ENCODE results near the gene MACROD1. TPM values are rescaled to one million over a fixed set of nuclear protein-coding genes. Genes with fewer than 3 reads are reported as not detected.
A peak's percentile ranks its signal among the peaks of the same experiment; 100 is the strongest.

The MACROD1 gene
- total RNA-seq, 1 donor from 2014 or later, result 20.6 TPM

DNA sequence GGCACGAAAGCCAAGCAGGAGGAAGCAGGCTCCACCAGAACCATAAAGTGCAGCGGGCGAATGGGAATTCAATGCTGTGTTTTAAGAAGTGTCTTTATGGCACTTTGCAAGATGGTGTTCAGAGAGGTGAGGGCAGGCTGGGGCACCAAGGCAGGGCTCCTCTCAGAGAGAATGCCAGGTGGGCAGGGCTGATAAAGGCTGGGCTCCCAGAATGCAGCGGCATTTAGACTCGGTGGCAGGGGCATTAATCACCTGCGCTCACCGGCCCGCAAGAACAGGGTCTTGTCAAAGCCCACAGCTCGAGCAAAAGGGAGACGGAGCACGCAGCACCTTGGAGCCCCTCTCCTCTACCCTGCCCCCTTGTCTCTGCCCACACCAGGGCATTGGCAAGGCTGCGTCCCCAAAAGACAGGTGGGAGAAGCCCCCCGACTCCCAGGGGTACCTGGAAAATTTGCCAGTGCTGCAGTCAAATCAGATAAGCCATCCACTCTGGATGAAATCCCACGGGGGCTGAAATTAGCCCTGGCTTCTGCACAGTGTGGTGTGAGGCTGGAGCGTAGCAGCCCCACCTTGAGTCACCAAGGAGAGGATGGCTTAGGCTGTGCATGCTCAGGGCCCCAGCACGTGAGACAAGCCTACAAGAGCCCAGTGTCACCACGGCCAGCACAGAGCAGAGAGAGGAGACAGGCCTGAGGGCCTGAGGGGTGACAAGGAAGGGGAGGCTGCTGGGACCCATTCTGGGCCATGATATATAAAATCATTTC lies 8.1 kb downstream of the MACROD1 start:
- DNase-seq (ENCODE audit: low spot score) (no peak), ATAC-seq (no peak)
- intact Hi-C loops (cut with DNase I), result no loop called here

DNA sequence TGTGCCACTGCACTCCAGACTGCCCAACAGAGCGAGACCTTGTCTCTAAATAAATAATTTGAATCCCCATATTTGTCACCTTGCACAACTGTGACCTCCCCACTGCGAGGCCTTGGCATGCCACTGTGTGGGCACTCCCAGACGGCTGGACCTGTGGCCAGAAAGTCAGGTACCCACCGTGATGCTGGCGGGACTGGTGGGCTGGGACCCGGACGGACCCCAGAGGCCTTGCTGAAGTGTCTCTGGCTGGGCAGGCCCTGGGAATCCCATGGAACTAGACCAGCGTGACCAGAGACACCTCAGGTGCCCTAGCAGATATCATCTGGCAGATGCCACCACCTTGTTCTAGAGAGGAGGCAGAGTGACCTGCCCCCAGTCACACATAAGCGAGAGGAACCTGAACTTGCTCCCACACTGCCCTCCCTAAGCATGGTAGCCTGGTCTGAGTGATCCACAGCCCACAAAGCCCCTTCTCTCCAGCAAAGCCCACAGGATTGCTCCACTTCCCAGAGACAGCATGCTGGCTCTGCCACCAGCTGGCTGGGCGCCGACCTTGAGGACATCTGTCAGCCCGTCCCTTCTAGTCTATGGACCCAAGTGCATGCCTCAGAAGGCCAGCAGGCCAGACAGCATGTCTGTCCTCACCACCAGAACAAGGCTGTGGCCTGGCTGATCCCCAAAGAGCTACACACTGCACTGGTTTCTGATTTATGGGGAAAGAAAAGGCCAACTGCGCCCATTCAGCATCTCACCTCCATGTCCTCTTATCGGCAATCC lies 9.5 kb downstream of the MACROD1 start:
- DNase-seq (ENCODE audit: low spot score), result no peak
- intact Hi-C loops (cut with DNase I), result no loop called here
- ATAC-seq, result no peak

DNA sequence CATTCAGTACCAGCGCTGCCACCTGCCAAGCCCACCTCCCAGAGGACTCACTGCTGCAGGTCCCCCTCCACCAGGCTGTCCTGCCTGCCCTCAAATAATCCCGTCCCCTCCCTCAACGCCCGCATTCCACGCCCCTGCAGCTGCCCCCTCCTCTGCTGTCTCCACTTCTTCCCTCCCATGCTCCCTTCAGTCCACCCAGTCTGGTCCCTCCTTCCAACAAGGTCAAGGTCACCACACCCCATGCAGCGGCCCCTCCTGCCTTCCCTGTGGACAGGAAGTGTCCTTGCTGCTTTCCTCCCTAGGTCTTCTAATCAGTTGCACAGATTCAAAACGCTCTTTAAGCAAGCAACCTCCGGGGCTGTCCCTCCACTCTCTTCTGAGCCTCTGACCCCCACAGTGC lies 12.1 kb downstream of the MACROD1 start:
- ATAC-seq (no peak), DNase-seq (ENCODE audit: low spot score) (no peak)
- intact Hi-C loops (cut with DNase I), result loop anchor here (5.0 kb wide), 1 partner anchor 382 kb away; no protein-coding TSS in a partner anchor

DNA sequence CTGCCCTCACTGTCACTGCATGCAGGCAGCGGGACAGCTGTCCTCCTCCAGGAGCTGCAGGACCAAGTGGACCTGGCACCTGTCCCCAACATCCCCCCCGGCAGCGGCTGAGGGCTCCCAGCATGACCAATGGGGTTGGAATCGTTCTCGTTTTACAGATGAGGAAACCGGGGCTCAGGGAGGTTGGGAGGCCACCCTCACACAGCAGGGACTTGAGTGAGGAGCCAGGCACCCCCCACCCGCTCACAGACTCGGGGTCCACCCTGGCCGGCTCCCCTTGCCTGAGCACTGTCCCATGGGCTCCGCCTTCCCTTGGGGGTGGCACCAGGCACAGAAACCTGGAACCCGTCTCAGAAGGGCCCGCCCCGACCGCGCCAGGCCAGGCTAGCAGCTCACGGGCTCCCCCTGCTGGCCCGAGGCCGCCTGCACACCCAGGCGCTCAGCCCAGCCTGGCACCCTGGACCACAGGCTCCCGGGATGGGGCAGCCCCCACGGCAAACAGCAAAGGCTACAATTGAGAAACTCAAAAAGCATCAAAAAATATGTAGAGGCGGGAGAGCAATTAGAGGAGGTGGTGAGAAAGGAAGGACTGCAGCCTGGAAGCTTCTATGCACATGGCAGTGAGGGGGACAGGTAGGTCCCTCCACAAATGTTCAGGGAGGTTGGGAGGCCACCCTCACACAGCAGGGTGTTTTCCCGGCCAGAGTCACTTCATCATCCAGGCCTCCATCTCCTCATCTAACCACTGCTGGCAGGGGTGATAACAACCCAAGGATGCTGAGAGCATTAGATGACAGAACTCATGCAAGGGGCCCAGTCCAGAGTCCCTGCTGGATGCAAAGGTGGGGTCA lies 12.8 kb downstream of the MACROD1 start:
- DNase-seq (ENCODE audit: low spot score), result peak; percentile 79
- intact Hi-C loops (cut with DNase I), result loop anchor here (5.0 kb wide), 1 partner anchor 381 kb away; no protein-coding TSS in a partner anchor
- ATAC-seq, result peak; percentile 71

DNA sequence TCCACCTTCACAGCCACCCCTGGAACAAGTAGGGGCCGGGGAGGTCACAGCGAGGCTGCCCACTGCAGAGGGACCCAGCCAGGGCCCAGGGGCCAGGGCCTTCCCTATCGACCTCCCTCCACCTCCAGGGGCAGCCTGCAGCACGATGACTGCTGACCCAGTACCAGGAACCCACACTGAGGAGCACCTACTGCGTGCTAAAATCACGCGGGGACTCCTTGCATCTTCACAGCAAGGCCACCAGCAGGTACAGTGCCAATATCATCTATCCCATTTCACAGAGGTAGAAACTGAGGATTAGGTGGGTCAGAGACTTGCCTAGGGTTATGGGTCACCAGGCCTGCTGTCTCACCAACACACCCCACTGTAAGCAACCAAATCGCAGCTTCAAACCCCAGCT lies 14.6 kb downstream of the MACROD1 start:
- intact Hi-C loops (cut with DNase I), result loop anchor here (5.0 kb wide), 1 partner anchor 379 kb away; no protein-coding TSS in a partner anchor
- DNase-seq (ENCODE audit: low spot score) (no peak), ATAC-seq (no peak)

DNA sequence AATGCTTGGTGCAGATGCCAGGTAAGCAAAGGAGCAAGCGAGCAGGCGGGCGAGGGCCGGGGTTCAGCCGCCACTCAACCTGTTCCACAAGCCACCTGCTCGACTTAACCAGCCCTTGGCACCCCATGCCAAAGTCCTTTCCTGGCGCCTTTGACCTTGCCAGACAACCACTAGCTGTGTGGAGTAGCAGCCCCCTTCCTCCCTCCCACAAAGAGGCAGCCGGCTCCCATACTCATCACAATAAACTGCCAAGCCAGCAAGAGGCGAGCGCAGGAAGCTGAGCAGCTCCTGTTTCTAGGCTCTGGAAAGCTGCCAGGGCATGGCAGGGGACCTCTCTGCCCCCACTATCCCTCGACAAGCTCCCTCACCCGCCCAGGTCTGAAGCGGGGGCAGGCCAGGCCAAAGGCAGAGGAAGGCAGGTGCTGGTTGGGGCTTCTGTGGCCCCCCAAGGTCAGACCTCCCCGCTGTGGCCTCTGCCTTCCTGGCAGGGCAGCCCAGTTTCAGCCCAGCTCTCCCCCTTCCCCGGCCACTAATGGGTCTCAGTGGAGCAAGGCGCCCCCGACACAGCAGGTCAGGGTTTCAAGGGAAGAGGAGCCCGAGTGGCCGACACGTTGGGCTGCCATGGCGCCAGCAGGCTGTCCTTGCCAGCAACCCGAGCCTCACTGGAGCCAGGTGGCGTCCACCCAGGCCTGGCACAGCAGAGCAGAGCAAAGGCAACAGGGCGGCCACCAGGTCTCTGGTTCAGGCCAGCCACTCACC lies 15.3 kb downstream of the MACROD1 start:
- DNase-seq (ENCODE audit: low spot score), result no peak
- intact Hi-C loops (cut with DNase I), result loop anchor here (5.0 kb wide), 1 partner anchor 378 kb away; no protein-coding TSS in a partner anchor
- ATAC-seq, result no peak

DNA sequence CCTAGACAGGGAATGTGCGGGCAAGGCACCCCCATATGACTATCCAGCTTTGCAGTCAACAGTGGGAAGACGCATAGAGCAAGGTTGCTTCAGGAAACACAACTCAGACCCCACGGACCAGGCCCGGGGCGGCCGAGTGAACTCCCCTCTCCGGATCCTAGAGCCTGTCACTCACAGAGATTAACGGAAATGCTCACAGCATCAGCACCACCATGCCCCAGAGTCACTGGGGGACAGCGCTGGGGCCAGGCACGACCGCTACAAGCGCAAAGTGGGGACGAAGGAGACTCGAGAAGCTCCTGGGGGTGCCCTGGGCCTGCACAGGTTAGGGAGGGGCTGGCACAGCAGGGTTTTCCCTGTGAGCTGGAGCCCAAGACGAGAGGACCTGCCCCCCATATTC lies 15.9 kb downstream of the MACROD1 start:
- intact Hi-C loops (cut with DNase I), result loop anchor here (5.0 kb wide), 1 partner anchor 378 kb away; no protein-coding TSS in a partner anchor
- DNase-seq (ENCODE audit: low spot score) (no peak), ATAC-seq (no peak)

DNA sequence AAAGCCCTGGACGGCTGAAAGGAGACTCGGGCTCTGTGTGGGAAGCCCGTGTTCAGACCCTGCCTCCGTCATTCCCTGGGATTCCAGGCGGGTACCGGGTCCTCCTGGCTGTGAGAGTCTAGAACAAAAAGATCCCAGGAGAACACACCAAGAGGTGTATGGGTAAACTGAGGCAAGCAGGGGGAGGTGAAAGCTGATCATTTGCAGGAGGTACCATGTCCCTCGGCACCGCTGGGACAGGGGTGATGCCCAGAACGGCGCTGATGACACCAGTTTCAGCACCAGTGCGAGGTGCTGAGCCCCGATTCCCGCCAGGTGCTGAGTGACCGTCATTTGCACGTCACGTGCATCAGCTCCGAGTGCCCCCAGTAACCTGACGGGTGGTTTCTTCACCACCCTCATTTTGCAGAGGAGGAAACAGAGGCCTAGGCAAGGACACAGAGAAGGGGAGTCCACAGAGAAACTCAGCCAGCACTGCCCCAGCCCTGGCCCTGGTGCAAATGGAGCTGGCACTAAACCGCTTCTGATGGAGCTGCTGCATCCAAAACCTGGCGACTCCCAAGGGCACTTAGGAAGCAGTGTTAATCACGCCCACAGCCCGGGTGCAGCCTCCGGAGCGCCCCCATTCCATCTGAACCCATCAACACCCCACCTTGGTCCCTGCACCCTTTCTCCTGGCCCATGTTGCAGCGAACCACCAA lies 16.8 kb downstream of the MACROD1 start:
- intact Hi-C loops (cut with DNase I), result loop anchor here (2.0 to 10.0 kb wide), 2 partner anchors 114 to 148 kb away; partner anchors contain the start of gene FLRT1
- no peak for DNase-seq (ENCODE audit: low spot score)
- ATAC-seq, result no peak

DNA sequence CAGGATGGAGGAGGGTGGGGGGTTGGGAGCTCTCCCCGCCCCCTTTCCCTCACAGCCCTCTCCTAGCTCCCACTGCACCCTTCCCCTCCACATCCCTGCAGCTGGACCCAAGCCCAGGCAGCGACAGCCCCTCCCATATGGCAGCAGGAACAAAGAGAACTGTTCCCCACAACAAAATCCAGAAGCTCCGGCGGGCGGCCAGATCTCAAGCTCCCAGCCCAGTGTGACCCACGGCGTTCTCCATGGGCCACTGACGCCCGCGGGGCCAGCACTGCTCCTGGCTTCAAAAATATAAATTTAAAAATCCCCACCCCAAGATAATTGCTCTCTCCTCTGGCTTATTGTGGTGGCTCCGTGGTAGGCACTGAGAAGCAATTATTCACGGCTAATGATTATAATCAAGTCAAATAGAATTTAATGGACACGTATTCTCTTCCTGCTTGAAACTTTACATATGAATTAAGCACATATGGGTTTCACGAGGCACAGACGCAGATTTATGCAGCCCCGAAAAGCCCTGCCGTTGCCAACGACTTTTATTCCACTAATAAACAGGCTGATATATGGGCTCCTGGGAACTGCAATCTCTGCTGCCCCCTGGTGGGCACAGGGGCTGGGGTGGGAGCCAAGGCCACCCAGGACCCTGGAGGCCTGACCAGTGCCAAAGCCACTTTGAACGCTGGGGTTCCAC lies 17.5 kb downstream of the MACROD1 start:
- peak; percentile 89 for DNase-seq (ENCODE audit: low spot score)
- intact Hi-C loops (cut with DNase I), result loop anchor here (2.0 to 10.0 kb wide), 2 partner anchors 114 to 148 kb away; partner anchors contain the start of gene FLRT1
- ATAC-seq, result peak; percentile 82

DNA sequence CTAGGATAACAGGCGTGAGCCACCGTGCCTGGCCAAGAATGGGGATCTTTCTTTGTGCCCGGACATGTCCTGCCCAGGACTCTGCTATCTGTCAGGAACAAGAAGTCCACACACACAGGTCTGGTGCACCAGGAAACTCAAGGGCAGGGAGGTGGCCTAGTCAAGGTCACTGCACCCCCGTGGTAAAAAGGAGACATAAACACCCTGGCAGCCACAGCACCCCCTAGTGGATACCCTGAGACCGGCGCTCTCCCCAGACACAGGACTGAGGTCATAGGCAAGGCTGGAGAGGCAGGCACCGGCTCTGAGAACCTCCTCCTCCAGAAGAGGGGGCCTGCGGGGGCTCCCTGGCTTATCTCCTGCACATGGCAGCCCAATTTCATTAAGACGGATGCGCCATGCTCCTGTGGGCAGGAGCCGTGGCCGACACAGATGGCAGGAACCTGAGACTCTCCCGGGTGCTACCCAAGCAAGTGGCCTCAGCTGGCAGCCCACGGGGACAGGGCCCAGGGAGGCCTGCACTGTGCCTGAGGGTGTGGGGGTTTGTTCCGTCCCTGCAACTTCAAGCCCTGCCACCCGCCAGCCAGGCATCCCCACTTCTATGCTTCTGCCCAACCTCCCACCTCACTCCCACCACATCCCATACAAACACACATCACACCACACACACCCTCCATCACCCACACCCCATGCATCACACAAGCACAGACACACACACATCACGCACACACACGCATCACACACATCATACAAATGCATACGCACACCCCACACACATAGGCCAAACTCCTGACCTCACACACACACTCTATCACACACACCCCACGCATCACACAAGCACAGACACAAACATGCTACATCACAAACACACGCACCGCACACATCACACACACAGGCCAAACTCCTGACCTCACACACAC lies 19.6 kb downstream of the MACROD1 start:
- ATAC-seq, result no peak
- DNase-seq (ENCODE audit: low spot score), result no peak
- intact Hi-C loops (cut with DNase I), result loop anchor here (10.0 kb wide), 1 partner anchor 111 kb away; the partner anchor contains the start of gene FLRT1

DNA sequence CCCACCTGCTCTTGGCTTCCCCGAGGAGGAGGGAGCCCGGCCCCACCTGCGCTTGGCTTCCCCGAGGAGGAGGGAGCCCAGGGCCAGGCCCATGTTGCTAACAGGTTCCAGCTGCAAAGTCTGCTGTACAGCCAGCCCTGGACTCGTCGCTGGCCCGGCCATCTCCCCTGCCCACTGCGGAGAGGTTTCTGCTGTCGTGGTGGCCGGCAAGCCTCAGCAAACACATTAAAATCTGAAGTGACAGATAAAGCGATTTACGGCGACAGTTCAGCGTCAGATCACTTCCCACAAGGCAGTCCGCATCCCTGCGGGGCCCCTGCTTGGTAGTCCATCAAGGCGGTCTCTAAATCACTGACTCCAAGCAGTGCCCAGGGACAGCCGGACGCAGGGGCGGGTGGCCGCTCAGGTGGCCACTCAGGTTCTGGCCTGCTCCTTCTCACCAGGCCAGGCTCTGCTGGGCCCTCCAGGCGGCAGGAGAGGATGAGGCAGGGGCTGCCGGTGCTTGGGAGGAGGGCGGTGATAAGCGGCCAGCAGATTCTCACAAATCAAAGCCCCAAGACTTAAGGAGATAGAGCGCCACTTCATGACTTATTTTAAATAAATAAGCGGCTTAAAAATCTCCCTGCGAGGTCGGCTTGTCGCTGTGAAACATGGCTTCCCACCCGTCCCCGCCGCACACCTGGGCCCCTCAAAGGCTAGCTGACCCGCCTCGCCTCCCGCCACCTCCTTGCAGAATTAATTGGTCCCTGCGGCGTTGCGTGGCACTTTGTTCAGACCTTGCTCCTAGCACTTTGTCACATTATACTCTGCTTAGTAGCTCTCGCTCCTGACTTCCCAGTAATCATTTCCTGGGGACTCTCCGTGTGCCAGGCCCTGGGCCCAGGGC lies 21.1 kb downstream of the MACROD1 start:
- no peak for ATAC-seq
- DNase-seq (ENCODE audit: low spot score), result no peak
- intact Hi-C loops (cut with DNase I), result loop anchor here (10.0 kb wide), 1 partner anchor 110 kb away; the partner anchor contains the start of gene FLRT1

DNA sequence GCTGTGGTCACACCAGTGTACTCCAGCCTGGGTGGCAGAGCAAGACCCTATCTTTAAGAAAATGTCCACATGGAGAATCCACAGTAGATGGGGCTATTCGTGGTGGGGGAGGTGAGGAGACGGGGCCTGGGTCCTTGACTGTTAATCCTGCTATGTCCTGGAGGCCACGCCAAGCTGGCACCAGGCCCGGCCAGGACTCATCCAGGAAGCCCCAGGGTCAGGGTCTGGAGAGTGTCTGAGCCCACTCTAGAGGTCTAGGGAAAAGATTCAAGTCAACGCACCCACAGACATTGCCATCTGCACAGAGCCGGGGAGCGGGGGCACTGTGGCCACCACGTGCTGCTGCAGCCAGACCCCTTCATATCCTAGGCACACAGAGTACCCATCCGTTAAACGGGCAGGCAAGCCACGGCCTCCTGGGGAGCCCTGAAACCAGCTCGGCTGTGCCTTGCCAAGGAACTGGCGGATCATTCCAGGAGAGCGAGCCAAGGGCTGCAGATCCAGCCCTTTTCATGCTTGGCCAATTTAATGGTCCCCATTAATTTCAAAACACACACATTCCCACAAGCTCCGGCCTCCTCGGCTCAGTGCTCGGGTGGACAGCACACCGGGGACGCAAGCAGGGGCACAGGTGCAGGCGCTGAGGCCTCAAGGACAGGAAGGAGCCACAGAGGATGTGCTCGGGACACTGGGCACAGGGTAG lies 24.7 kb downstream of the MACROD1 start:
- ATAC-seq (peak; percentile 21), DNase-seq (ENCODE audit: low spot score) (no peak)
- intact Hi-C loops (cut with DNase I), result loop anchor here (10.0 kb wide), 1 partner anchor 106 kb away; the partner anchor contains the start of gene FLRT1

DNA sequence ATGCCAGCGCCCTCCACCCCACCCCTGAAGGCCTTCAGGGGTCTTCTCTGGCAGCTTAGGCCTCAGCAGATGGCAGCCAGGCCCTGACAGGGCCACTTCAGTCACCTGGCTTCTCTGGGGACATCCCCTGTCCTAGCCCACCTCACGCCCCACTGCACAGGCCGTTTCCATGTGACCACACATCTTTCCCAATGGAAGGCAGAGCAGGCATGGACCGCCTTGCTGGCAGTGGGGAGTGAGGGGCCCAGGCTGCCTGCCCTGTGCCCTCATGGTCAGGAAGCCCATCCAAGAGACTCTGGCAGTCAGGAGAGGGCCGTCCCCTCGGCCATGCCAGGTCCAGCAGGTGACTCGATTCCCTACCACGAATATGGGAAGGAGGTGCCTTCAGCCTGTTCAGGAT lies 25.8 kb downstream of the MACROD1 start:
- DNase-seq (ENCODE audit: low spot score), result no peak
- no peak for ATAC-seq
- intact Hi-C loops (cut with DNase I), result loop anchor here (10.0 kb wide), 1 partner anchor 105 kb away; the partner anchor contains the start of gene FLRT1

DNA sequence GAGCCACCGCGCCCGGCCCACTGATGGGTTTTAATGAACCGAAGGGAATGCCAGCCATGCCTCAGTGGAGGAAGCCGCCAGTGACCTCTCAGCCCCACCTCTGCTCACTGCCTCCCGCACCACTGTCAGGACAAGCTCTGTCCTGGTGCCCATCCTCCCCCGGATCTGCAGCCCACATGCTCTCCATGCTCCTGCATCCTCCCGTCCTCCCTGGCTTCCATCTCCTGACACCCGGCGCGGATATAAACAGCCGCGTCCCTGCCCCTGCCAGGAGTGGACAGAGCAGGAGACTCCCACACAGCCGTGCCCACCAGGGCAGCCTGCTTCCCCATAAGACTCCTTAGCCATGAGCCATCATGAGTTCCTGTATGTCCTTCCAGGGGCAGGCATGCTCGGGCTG lies 26.9 kb downstream of the MACROD1 start:
- DNase-seq (ENCODE audit: low spot score) (no peak), ATAC-seq (no peak)
- intact Hi-C loops (cut with DNase I), result no loop called here
